Suppressor macrophage (primary cell): ENCODE results near the gene ATP2B3.

Source experiments
- DNase-seq, 4 experiments: peaks; one replicate each; pipeline ENCODE4 v3.0.0-alpha.2; 2020 to 2022

The ATP2B3 gene

GRCh38 chrX:153622661-153623309, 105.3 kb downstream of the ATP2B3 start:
- DNase-seq, result no peak

GRCh38 chrX:153623310-153624029, 106.0 kb downstream of the ATP2B3 start:
- no peak for DNase-seq

- DNase-seq, result no peak
Measured at GRCh38 chrX:153624196-153625091, 107.0 kb downstream of the ATP2B3 start.

- no peak for DNase-seq
Measured at GRCh38 chrX:153625271-153626024, 108.0 kb downstream of the ATP2B3 start.

GRCh38 chrX:153626025-153626633, 108.7 kb downstream of the ATP2B3 start:
- DNase-seq, result no peak

GRCh38 chrX:153626863-153627674, 109.6 kb downstream of the ATP2B3 start:
- DNase-seq, result no peak

- peak in 1 of 4 experiments; percentile 12 for DNase-seq
Measured at GRCh38 chrX:153627675-153628111, 110.3 kb downstream of the ATP2B3 start.

- DNase-seq, result no peak
Measured at GRCh38 chrX:153628129-153628528, 110.7 kb downstream of the ATP2B3 start.

GRCh38 chrX:153628665-153629064, 111.2 kb downstream of the ATP2B3 start:
- DNase-seq, result no peak

- no peak for DNase-seq
Measured at GRCh38 chrX:153631346-153631745, 113.9 kb downstream of the ATP2B3 start.

GRCh38 chrX:153631907-153632594, 114.6 kb downstream of the ATP2B3 start:
- DNase-seq, result no peak
